ENCODE measurements around the gene SRRT. TPM values are rescaled to one million over a fixed set of nuclear protein-coding genes. Genes with fewer than 3 reads are reported as not detected.

The SRRT gene
- total and polyA plus RNA-seq, 2 of the 4 experiments (the other 2 are of a cell fraction): 41.4 to 93.5 TPM

DNA sequence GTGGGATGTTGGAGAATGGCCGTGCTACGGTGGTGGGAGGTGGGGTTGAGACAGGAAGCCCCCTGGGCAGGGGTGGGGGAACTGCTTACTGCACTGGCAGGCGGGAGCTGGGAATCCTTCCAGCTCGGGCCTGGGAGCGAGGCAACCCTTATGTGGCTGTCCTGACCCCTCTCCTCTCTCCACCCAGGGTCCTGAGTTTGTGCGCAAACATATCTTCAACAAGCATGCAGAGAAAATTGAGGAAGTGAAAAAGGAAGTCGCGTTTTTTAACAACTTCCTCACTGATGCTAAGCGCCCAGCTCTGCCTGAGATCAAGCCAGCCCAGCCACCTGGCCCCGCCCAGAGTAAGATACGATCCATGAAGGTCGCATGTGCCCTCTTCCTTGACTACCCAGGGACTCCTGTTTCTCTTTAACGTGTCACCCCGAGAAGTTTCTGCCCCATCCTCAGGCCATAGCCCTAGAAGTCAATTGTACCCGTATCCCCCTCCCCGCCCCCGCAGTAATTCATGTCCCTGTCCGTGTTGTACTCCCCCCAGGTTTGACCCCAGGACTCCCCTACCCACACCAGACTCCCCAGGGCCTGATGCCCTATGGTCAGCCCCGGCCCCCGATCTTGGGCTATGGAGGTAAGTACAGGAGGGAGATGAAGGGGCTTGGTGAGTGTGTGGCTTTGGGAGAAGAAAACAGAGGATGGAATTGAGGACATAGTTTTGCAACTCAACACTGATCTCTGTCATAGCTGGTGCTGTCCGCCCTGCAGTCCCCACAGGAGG lies 12.8 kb downstream of the SRRT start:
- Histone ChIP-seq H3K79me1 (ENCODE audit: low read depth in 1 of 2, low read length in 2 of 2) (peaks cover 25 to 54% of the 10 kb centered on the region in 2 experiments), H3K36me3 (ENCODE audit: control insufficient read depth, insufficient read depth, low read length) (peaks cover 58% of the 10 kb centered on the region), H2BK5ac (ENCODE audit: low read depth, low read length, poor library complexity, severe bottlenecking) (no peak overlapping the region), H3K27me3 (ENCODE audit: control insufficient read depth, insufficient read depth, low read length) (no peaks in the 10 kb centered on the region), H2AK5ac (ENCODE audit: low read depth, low read length) (no peak overlapping the region), H3K14ac (replicated peaks; ENCODE audit: low read depth, low read length) (no peak overlapping the region), H3K23ac (ENCODE audit: low read depth, low read length) (no peak overlapping the region), H3K9ac (ENCODE audit: low read depth, low read length) (no peak overlapping the region), H3K4me3 (ENCODE audit: insufficient read depth, low read depth, low read length) (no peak overlapping the region), H3K18ac (ENCODE audit: low read depth, low read length) (no peak overlapping the region), H3K4me2 (ENCODE audit: low read depth, low read length) (no peak overlapping the region), H4K5ac (ENCODE audit: low read depth, low read length) (no peak overlapping the region), H3K4me1 (ENCODE audit: control insufficient read depth, insufficient read depth, low read length) (peaks cover 16% of the 10 kb centered on the region), H3K9me3 (ENCODE audit: control insufficient read depth, insufficient read depth, low read length) (no peaks in the 10 kb centered on the region), H2AFZ (replicated peaks; ENCODE audit: low read length, poor library complexity) (no peak overlapping the region), H4K91ac (ENCODE audit: insufficient read depth, low read depth, low read length) (no peak overlapping the region), H3K4ac (ENCODE audit: low read depth, low read length) (no peak overlapping the region), H2BK120ac (ENCODE audit: low read depth, low read length) (no peak overlapping the region), H2BK20ac (ENCODE audit: low read depth, low read length) (no peak overlapping the region), H2AK9ac (replicated peaks; ENCODE audit: low read depth, low read length, poor library complexity) (no peak overlapping the region), H3K27ac (ENCODE audit: insufficient read depth, low read length) (no peak overlapping the region), H3K56ac (ENCODE audit: extremely low read depth, insufficient read depth, low read length) (no peak overlapping the region), H4K20me1 (ENCODE audit: insufficient read depth, low read length) (peaks cover 15% of the 10 kb centered on the region; the same call in 1 of the 2 replicates), H2BK15ac (ENCODE audit: low read depth, low read length) (no peak overlapping the region), H4K8ac (ENCODE audit: low read depth in 2 of 2, low read length in 2 of 2) (no peak overlapping the region), H3K9me1 (ENCODE audit: insufficient read depth, low read length) (peaks cover 3% of the 10 kb centered on the region; the same call in 1 of the 2 replicates)
- in situ Hi-C loops (cut with MboI; ENCODE audit: low sequenced_read_pairs) (no loop called here), intact Hi-C loops (cut with micrococcal nuclease) (no loop called here), dilution Hi-C loops (cut with HindIII; ENCODE audit: low sequenced_read_pairs, unreplicated experiment) (no loop called here)
- BruUV-seq (replicated peaks): TSS peak; percentile 83
- 84% methylated on average over 6 of the region's 21 CpGs; no CpG with 5 or more reads in 1 of the 2 experiments for WGBS, 2 experiments (ENCODE audit: extremely low coverage in 2 of 2, insufficient read length in 1 of 2)
- DNase-seq (no peak), ATAC-seq (ENCODE audit: low read depth) (no peak)
- ChIA-PET CTCF (no interaction called here), POLR2A (ENCODE audit: unreplicated experiment) (interaction anchor here (0.9 to 1.4 kb wide), 3 partner anchors 11 to 13 kb away, joined by 3 to 4 read pairs (median 4); partner anchors contain the start of gene SRRT)
- no peak for TF ChIP-seq SMC3 (IDR thresholded peaks at IDR 0.05; ENCODE audit: low read depth, low read length)
- no peak for TF ChIP-seq RCOR1 (IDR thresholded peaks at IDR 0.05; ENCODE audit: insufficient replicate concordance, low read length)
- TF ChIP-seq MAZ (IDR thresholded peaks at IDR 0.05; ENCODE audit: borderline replicate concordance, low read depth, low read length): no peak
- TF ChIP-seq FOS (IDR thresholded peaks at IDR 0.05; ENCODE audit: low read depth, low read length): no peak
- TF ChIP-seq RFX5 (IDR thresholded peaks at IDR 0.05; ENCODE audit: low read depth, low read length): no peak
- no peak for TF ChIP-seq MXI1 (IDR thresholded peaks at IDR 0.05; ENCODE audit: borderline replicate concordance, low read depth, low read length)
- TF ChIP-seq, protein P1, sequence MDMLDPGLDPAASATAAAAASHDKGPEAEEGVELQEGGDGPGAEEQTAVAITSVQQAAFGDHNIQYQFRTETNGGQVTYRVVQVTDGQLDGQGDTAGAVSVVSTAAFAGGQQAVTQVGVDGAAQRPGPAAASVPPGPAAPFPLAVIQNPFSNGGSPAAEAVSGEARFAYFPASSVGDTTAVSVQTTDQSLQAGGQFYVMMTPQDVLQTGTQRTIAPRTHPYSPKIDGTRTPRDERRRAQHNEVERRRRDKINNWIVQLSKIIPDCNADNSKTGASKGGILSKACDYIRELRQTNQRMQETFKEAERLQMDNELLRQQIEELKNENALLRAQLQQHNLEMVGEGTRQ (IDR thresholded peaks at IDR 0.05; ENCODE audit: low read depth, low read length): no peak
- no peak for TF ChIP-seq CEBPB (IDR thresholded peaks at IDR 0.05; ENCODE audit: low read depth, low read length)
- TF ChIP-seq MAFK (IDR thresholded peaks at IDR 0.05; ENCODE audit: low read depth, low read length): no peak
- TF ChIP-seq NFE2L2 (IDR thresholded peaks at IDR 0.05; ENCODE audit: low read depth, low read length): no peak
- no peak for TF ChIP-seq BHLHE40 (IDR thresholded peaks at IDR 0.05; ENCODE audit: low read depth, low read length)
- TF ChIP-seq POLR2A (IDR thresholded peaks at IDR 0.05; ENCODE audit: low read depth, low read length): no peak
- no peak for TF ChIP-seq CHD1 (IDR thresholded peaks at IDR 0.05; ENCODE audit: low read depth, low read length)
